EH (cell line): Measurements from ENCODE around the gene BOK.
"Not testable (repeated sequence)": the region's sequence is repeated elsewhere in the genome, so short reads cannot be mapped to it uniquely, and the experiment has no call there.

Experiments
- DNase-seq: peaks from one replicate; pipeline ENCODE4 v3.0.0-alpha.2; 2015; ENCODE audit warnings: low read depth

The BOK gene

DNA sequence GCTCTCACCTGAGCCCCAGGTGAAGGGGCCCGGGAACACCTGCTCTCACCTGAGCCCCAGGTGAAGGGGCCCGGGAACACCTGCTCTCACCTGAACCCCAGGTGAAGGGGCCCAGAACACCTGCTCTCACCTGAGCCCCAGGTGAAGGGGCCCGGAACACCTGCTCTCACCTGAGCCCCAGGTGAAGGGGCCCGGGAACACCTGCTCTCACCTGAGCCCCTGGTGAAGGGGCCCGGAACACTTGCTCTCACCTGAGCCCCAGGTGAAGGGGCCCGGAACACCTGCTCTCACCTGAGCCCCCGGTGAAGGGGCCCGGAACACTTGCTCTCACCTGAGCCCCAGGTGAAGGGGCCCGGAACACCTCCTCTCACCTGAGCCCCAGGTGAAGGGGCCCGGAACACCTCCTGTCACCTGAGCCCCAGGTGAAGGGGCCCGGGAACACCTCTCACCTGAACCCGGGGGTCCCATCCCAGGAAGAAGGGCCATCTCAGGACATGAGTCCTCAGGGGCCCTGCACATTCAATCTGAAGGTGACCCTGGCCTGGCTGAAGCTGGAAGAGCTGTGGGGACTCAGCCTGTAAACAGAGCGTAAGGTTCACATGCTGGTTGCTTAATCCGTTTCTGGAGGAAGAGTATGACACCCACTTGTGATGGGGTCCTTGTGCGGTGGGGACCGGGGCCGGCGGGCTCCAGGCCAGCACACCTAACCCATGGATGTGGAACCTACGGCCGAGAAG, 14.5 kb downstream of the BOK start:
- DNase-seq, result not testable (repeated sequence)

DNA sequence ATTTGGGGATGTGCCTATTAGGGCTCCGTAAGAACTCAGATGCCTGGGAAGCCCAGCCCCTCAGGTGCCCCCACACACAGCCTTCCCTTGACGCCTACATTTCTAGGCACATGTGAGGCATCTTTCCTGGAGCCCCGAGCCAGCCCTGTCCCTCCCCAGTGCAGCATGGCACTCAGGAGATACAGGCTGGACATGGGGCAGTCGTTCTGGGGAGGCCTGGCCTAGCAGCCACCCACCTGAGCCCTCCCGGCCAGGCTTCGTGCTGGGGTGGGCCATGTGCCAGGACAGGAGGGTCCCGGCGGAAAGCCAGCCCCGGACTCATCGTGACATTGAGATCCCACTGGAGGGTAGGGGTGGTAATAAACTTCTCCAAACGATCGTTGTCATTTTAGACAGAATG, 15.2 kb downstream of the BOK start:
- no peak for DNase-seq

- no peak for DNase-seq
These were observed 16.5 kb downstream of the BOK start for GRCh38 chr2:241574911-241575623.

GRCh38 chr2:241575624-241576292, 17.2 kb downstream of the BOK start:
- DNase-seq, result no peak

- no peak for DNase-seq
These were observed 17.7 kb downstream of the BOK start for GRCh38 chr2:241576293-241576654.

DNA sequence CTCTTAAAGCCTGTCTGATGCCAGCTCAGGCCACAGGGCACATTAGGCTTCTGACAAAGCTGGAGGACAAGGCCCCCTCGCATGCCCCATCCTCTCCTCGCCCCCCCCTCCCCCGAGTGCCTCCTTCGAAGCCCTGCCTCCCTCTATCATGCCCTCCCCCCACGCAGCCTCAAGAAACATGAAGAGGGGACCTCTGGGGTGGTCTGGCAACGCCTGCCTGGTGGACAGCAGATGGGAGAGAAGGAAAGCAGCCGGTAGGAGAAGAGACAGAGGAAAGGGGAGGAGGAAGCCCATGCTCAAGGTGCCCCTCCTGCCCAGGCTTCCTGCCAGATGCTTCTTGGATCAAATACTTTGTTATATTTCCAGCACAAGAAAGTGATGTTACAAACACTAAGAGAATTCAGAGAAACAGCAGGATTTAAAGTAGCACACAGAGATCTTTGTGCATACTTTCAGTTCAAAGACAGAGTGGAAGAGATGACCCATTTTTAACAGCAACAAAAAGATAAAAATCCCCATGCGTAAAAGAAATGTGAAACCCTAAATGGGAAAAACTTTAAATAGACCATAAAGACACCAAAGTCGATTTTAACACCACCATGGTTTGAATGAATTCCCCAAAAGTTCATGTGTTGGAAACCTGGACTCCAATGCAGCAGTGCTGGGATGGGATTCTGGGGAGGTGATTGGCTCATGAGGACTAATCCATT, 19.0 kb downstream of the BOK start:
- peak; percentile 60 for DNase-seq

DNA sequence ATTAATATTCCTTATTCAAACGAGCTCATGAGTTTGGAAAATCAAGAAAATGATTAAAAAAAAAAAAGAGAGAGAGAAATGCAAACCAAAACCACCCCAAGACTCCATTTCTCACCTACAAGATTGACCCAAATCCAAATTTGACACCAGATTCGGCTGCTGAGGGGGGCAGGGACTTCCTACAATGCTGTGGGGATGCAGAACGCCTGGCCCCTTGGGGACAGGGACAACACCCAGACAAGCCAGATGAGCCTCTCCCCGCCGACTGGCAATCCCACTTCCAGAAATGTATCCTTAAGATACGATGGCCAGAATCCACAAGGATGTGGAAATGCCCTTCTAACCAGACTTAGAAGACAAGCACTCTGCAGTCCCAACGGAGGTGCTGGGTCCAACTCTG, 20.7 kb downstream of the BOK start:
- no peak for DNase-seq

DNA sequence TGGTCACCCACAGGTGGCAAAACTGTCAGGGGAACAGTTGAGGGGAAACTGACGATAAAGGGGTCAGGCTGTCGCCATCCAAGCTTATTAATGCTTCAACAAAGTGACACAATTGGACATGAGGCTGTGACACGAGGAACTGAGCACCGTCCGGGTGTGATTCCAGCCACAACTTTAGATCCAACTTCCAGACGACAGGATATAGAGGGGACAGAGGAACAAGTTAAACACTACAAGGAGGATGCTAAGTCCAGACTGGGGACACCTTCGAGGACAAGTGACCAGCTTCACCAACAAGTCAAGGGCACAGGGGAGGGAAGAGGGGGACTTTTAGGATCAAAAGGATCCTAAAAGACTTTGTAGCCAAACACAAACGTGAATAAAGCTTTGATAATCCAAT, 23.8 kb downstream of the BOK start:
- no peak for DNase-seq

DNA sequence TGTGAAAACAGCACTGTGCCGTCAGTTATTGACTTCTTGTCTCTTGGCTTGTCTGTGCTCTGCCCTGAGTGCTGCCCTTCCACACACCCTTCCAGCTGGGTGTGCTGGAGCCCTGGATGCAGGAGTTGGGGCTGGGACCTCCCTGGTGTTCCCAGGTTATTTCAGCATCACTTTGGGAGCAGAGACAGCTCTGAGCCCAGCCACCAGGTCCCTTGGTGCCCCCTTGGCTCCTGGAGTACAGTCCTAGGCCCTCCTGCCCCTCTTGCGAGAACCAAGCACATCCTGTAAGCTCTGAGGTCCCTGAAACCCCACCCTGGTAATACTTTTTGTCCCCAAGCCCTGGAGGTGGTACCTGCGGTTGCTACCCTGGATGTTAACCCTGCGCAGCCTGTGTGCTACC, 24.3 kb downstream of the BOK start:
- no peak for DNase-seq

DNA sequence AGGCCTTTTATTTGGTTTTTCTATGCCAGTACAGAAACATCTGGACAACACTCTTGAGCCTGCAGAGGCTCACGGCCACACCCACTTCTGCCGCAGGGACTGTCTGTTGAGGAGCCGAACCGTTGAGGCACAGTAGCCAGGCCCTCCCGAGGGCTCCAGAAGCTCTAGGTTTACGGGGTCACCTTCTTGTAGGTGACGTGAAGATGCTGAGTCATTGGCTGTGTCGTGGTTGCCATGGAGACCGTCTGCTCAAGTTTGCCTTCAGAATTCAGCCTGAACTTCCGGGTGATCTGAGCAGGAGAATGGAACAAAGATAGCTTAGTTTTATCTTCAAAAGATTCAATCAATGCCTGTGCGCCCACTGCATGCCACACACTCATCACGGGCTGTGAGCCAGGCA, 25.9 kb downstream of the BOK start:
- peak; percentile 53 for DNase-seq

DNA sequence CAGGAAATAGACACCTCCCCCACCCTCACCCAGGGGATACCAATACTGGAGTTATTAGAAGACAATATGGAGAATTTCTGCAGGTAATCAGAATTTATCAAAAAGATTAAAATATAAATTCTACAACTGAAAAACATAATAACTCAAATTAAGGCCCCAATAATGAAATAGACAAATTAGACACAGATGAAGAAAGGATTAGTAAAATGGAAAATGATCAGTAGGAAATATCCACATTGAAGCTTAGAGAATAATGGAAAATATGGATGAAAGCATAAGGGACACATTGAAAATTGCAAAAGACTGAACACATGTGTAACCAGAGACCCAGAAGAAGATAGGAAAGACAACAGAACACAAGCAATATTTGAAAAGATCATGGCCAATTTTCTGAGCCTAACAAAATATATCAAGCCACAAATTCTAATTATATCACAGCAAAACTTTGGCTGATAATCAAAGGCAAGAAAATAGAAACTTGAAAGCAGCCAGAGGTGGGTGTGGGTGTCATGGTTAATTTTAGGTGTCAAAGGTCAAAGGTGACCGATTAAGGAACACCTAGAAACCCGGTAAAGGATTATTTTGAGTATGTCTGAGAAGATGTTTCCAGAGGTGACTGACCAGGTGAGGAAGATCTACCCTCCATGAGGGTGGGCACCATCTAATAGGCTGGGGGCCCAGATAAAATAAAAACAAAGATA, 28.2 kb downstream of the BOK start:
- no peak for DNase-seq

DNA sequence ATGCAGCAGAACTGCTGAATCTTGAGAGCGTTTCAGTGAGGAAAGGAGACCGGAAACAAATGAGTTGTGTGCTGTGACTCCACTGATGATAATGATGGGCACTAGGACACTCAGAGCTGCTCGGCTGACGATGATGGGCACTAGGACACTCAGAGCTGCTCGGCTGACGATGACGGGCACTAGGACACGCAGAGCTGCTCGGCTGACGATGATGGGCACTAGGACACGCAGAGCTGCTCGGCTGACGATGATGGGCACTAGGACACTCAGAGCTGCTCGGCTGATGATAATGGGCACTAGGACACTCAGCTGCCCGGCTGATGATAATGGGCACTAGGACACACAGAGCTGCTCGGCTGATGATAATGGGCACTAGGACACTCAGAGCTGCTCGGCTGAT, 31.3 kb downstream of the BOK start:
- DNase-seq, result not testable (repeated sequence)

DNA sequence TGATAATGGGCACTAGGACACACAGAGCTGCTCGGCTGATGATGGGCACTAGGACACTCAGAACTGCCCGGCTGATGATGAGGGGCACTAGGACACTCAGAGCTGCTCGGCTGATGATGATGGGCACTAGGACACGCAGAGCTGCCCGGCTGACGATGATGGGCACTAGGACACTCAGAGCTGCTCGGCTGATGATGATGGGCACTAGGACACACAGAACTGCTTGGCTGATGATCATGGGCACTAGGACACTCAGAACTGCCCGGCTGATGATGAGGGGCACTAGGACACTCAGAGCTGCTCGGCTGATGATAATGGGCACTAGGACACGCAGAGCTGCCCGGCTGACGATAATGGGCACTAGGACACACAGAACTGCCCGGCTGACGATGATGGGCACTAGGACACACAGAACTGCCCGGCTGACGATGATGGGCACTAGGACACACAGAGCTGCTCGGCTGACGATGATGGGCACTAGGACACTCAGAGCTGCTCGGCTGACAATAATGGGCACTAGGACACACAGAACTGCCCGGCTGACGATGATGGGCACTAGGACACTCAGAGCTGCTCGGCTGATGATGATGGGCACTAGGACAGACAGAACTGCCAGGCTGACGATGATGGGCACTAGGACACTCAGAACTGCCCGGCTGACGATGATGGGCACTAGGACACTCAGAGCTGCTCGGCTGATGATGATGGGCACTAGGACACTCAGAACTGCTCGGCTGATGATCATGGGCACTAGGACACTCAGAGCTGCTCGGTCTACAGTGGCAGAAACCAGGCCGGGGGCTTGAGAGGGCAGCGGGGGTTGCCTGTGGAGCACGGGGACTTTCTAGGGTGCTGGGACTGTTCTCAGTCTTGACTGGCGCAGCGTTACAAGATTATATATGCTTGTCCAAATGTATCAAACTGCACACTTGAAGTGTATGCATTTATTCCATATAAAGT, 32.2 kb downstream of the BOK start:
- DNase-seq, result not testable (repeated sequence)

GRCh38 chr2:241592126-241592845, 33.7 kb downstream of the BOK start:
- DNase-seq, result no peak

- DNase-seq, result no peak
These were observed 34.7 kb downstream of the BOK start for GRCh38 chr2:241593271-241593670.

GRCh38 chr2:241595600-241596140, 37.1 kb downstream of the BOK start:
- no peak for DNase-seq

GRCh38 chr2:241597561-241597960, 39.0 kb downstream of the BOK start:
- no peak for DNase-seq

GRCh38 chr2:241598061-241598460, 39.5 kb downstream of the BOK start:
- DNase-seq, result no peak

DNA sequence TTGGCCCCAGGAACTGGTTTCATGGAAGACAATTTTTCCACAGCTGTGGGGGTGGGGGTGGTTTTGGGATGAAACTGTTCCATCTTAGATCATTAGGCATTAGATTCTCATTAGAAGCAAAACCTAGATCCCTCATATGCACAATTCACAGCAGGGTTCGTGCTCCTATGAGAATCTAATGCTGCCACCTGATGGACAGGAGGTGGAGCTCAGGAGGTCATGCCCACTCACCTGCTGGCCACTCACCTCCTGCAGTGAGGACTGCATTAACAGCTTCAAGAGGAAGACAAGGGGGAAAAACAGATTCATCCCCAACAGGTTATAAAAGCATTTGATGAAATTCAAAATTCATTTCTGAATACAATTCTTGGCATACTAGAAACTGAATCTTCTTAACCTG, 39.9 kb downstream of the BOK start:
- no peak for DNase-seq

DNA sequence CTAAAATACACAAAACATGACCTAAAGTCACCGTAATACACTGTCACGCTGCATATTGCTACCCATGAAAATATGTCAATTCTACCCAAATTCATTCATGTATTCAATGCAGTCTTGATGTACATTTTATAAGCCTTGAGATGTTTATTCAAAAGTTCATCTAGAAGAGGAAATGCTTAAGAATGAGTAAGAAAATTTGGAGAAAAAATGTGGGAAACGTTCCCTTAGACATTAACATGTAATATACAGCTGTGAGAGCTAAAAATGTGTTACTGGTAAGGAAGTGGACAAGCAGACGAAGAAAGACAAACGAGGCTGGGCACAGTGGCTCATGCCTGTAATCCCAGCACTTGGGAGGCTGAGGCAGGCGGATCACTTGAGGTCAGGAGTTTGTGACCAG, 41.1 kb downstream of the BOK start:
- DNase-seq, result peak; percentile 61
